Sigmoid colon (tissue), 4 donors: Measurements from ENCODE around the gene MBLAC2.

Experiments used
- POLR2A ChIP-seq, 2 donors: fragments of 450-650 bp; IDR thresholded peaks; one replicate each; pipeline ENCODE4 v1.6.1; 2016; ENCODE audit warnings: antibody characterized with exemption in 2 of 2, mild to moderate bottlenecking in 2 of 2, moderate library complexity in 2 of 2
- POLR2AphosphoS5 ChIP-seq, 4 donors: sonication (generic); formaldehyde crosslinking; IDR thresholded peaks; one replicate each; pipeline ENCODE4 v1.6.1; 2017; ENCODE audit warnings: antibody characterized with exemption in 4 of 4
- TF ChIP-seq, protein P1 (sequence below), 4 experiments: fragments of 450-650 bp in 3 of 4; fragments of 200-600 bp in 1 of 4; IDR thresholded peaks; one replicate each; pipeline ENCODE4 v1.5.1; 2016 to 2019; ENCODE audit warnings: antibody characterized with exemption in 4 of 4, mild to moderate bottlenecking in 3 of 4, moderate library complexity in 2 of 4

DNA sequence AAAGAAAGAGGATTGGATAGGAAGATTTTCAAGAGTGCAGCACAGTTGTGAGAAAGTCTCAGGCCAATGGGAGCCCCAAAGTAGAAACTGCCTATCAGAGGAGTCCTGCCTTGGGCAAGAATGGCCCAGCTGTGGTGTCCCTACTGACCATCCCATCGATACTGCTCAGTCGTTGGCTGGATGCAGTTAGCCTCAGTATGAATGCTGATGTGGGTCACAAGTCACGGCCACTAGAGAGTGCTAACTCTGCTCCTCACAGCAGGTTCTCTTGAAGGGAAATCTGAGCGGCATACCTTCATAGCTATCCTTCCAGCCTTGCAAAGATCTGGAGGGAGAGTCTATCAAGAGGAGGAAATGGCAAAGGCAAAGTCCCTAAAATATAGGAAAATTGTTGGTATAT, 53.4 kb downstream of the MBLAC2 start:
- TF ChIP-seq POLR2A (IDR thresholded peaks at IDR 0.05) (no peak), POLR2AphosphoS5 (IDR thresholded peaks at IDR 0.05) (no peak)
- TF ChIP-seq, protein P1, sequence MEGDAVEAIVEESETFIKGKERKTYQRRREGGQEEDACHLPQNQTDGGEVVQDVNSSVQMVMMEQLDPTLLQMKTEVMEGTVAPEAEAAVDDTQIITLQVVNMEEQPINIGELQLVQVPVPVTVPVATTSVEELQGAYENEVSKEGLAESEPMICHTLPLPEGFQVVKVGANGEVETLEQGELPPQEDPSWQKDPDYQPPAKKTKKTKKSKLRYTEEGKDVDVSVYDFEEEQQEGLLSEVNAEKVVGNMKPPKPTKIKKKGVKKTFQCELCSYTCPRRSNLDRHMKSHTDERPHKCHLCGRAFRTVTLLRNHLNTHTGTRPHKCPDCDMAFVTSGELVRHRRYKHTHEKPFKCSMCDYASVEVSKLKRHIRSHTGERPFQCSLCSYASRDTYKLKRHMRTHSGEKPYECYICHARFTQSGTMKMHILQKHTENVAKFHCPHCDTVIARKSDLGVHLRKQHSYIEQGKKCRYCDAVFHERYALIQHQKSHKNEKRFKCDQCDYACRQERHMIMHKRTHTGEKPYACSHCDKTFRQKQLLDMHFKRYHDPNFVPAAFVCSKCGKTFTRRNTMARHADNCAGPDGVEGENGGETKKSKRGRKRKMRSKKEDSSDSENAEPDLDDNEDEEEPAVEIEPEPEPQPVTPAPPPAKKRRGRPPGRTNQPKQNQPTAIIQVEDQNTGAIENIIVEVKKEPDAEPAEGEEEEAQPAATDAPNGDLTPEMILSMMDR (IDR thresholded peaks at IDR 0.05): no peak
